ENCODE measurements around the gene ARID1B. TPM values are rescaled to one million over a fixed set of nuclear protein-coding genes. Genes with fewer than 3 reads are reported as not detected.
A peak's percentile ranks its signal among the peaks of the same experiment; 100 is the strongest.

ARID1B gene
- total RNA-seq, 1 experiment from 2014 or later, result 86.3 TPM

- TF ChIP-seq CTCF (conservative IDR thresholded peaks at IDR 0.05; ENCODE audit: low read depth, low read length) (no peak), EZH2 (IDR thresholded peaks at IDR 0.05; ENCODE audit: borderline replicate concordance, low read depth, low read length, poor library complexity, severe bottlenecking) (no peak)
- no TSS peak for BruUV-seq (replicated peaks)
- Histone ChIP-seq H3K4me1 (ENCODE audit: insufficient read depth, low read length, poor library complexity, severe bottlenecking) (peaks cover 18% of the 10 kb centered on the region), H3K9me3 (ENCODE audit: low read depth, low read length, poor library complexity, severe bottlenecking) (no peaks in the 10 kb centered on the region), H3K27me3 (replicated peaks; ENCODE audit: insufficient read depth, low read depth, low read length, poor library complexity) (no peaks in the 10 kb centered on the region), H3K27ac (ENCODE audit: low read depth, low read length, poor library complexity, severe bottlenecking) (no peak overlapping the region), H3K4me3 (ENCODE audit: low read depth, low read length, poor library complexity, severe bottlenecking) (no peak overlapping the region), H3K36me3 (ENCODE audit: insufficient read depth, low read length, poor library complexity, severe bottlenecking) (no peaks in the 10 kb centered on the region)
- intact Hi-C loops (cut with micrococcal nuclease; ENCODE audit: unreplicated experiment), result no loop called here
- ChIA-PET CTCF (no interaction called here), POLR2A (ENCODE audit: low non-redundant PET) (no interaction called here)
- peak; percentile 19 for DNase-seq (ENCODE audit: low spot score)
These were observed 200.5 kb downstream of the ARID1B start for GRCh38 chr6:156977527-156978291.

- POLR2A ChIA-PET (ENCODE audit: low non-redundant PET), result no interaction called here
- BruUV-seq (replicated peaks), result no TSS peak
- H3K27ac ChIP-seq (ENCODE audit: low read depth, low read length, poor library complexity, severe bottlenecking), result no peak overlapping the region
- CTCF ChIA-PET, result no interaction called here
- no peaks in the 10 kb centered on the region for H3K36me3 ChIP-seq (ENCODE audit: insufficient read depth, low read length, poor library complexity, severe bottlenecking)
- intact Hi-C loops (cut with micrococcal nuclease; ENCODE audit: unreplicated experiment), result no loop called here
- no peaks in the 10 kb centered on the region for H3K9me3 ChIP-seq (ENCODE audit: low read depth, low read length, poor library complexity, severe bottlenecking)
- no peak for TF ChIP-seq EZH2 (IDR thresholded peaks at IDR 0.05; ENCODE audit: borderline replicate concordance, low read depth, low read length, poor library complexity, severe bottlenecking)
- TF ChIP-seq CTCF (conservative IDR thresholded peaks at IDR 0.05; ENCODE audit: low read depth, low read length), result no peak
- H3K4me3 ChIP-seq (ENCODE audit: low read depth, low read length, poor library complexity, severe bottlenecking), result no peak overlapping the region
- peaks cover 18% of the 10 kb centered on the region for H3K4me1 ChIP-seq (ENCODE audit: insufficient read depth, low read length, poor library complexity, severe bottlenecking)
- no peaks in the 10 kb centered on the region for H3K27me3 ChIP-seq (replicated peaks; ENCODE audit: insufficient read depth, low read depth, low read length, poor library complexity)
- no peak for DNase-seq (ENCODE audit: low spot score)
These were observed 201.8 kb downstream of the ARID1B start for GRCh38 chr6:156978948-156979347.

GRCh38 chr6:156980515-156980914 is 203.3 kb downstream of the ARID1B start:
- Histone ChIP-seq H3K36me3 (ENCODE audit: insufficient read depth, low read length, poor library complexity, severe bottlenecking) (no peaks in the 10 kb centered on the region), H3K4me3 (ENCODE audit: low read depth, low read length, poor library complexity, severe bottlenecking) (no peak overlapping the region), H3K27ac (ENCODE audit: low read depth, low read length, poor library complexity, severe bottlenecking) (no peak overlapping the region), H3K9me3 (ENCODE audit: low read depth, low read length, poor library complexity, severe bottlenecking) (no peaks in the 10 kb centered on the region), H3K4me1 (ENCODE audit: insufficient read depth, low read length, poor library complexity, severe bottlenecking) (peaks cover 18% of the 10 kb centered on the region), H3K27me3 (replicated peaks; ENCODE audit: insufficient read depth, low read depth, low read length, poor library complexity) (no peaks in the 10 kb centered on the region)
- ChIA-PET CTCF (no interaction called here), POLR2A (ENCODE audit: low non-redundant PET) (no interaction called here)
- no peak for DNase-seq (ENCODE audit: low spot score)
- TF ChIP-seq EZH2 (IDR thresholded peaks at IDR 0.05; ENCODE audit: borderline replicate concordance, low read depth, low read length, poor library complexity, severe bottlenecking) (no peak), CTCF (conservative IDR thresholded peaks at IDR 0.05; ENCODE audit: low read depth, low read length) (no peak)
- BruUV-seq (replicated peaks), result no TSS peak
- intact Hi-C loops (cut with micrococcal nuclease; ENCODE audit: unreplicated experiment), result no loop called here
